Liver (tissue), 3 donors: ENCODE results near the gene CRB2.

Source experiments
- EGR1 ChIP-seq, 2 donors: IDR thresholded peaks; 2 replicates each; pipeline ENCODE4 v1.6.1; 2016 to 2018; ENCODE audit warnings: antibody characterized with exemption in 2 of 2, low read depth in 2 of 2
- TAF1 ChIP-seq: conservative IDR thresholded peaks from 2 replicates; pipeline ENCODE4 v1.6.1; 2016; ENCODE audit warnings: antibody characterized with exemption, mild to moderate bottlenecking
- YY1 ChIP-seq: IDR thresholded peaks from 2 replicates; pipeline ENCODE4 v1.6.1; 2016; ENCODE audit warnings: antibody characterized with exemption, mild to moderate bottlenecking
- TF ChIP-seq, protein P1 (sequence below): fragments of 150-350 bp; IDR thresholded peaks from 2 replicates; pipeline ENCODE4 v1.5.1; 2017; ENCODE audit warnings: improper control_type of control experiment, low read depth, low read length; ENCODE audit not compliant: missing input control
- TF ChIP-seq, protein P2 (sequence below): IDR thresholded peaks from 2 replicates; pipeline ENCODE4 v1.6.1; 2016; ENCODE audit warnings: antibody characterized with exemption
- donor health status: healthy.
- donor health status: healthy.

DNA sequence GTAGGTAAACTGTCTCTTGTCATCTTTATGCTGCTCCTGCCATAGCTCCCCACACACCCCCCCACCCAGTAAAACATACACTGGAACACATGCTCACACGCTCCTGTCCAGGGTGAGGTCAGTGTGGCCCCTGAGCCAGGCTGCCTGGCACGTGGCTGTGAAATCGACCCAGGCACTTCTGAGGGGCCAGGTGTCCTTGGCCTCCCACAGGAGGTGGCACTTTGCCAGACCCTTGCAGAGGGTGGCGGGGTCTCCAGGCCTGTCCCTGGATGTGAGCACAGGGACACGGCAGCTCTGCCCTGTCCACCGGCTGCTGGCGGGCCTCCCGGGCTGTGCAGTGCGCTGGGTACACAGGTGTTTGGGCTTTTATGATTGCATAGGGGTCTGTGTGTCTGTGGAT, 10.0 kb upstream of the CRB2 start:
- TF ChIP-seq TAF1 (no peak), EGR1 (IDR thresholded peaks at IDR 0.05; ENCODE audit: low read depth in 2 of 2) (no peak), YY1 (no peak)
- TF ChIP-seq, protein P1, sequence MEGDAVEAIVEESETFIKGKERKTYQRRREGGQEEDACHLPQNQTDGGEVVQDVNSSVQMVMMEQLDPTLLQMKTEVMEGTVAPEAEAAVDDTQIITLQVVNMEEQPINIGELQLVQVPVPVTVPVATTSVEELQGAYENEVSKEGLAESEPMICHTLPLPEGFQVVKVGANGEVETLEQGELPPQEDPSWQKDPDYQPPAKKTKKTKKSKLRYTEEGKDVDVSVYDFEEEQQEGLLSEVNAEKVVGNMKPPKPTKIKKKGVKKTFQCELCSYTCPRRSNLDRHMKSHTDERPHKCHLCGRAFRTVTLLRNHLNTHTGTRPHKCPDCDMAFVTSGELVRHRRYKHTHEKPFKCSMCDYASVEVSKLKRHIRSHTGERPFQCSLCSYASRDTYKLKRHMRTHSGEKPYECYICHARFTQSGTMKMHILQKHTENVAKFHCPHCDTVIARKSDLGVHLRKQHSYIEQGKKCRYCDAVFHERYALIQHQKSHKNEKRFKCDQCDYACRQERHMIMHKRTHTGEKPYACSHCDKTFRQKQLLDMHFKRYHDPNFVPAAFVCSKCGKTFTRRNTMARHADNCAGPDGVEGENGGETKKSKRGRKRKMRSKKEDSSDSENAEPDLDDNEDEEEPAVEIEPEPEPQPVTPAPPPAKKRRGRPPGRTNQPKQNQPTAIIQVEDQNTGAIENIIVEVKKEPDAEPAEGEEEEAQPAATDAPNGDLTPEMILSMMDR, result no peak
- TF ChIP-seq, protein P2, sequence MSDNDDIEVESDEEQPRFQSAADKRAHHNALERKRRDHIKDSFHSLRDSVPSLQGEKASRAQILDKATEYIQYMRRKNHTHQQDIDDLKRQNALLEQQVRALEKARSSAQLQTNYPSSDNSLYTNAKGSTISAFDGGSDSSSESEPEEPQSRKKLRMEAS, result no peak
